A673 (cell line): Measurements from ENCODE around the gene SHROOM3. TPM values are rescaled to one million over a fixed set of nuclear protein-coding genes. Genes with fewer than 3 reads are reported as not detected.

Experiments used
- BruUV-seq: library from RNA; stranded (reverse); fragments of 400-500 nt; replicated peaks from 2 replicates; lab custom pipeline; 2021; lab: Mats Ljungman, UMichigan
- CTCF ChIA-PET: fragments of 300-600 bp; sonication (Branson Sonifier 250); formaldehyde crosslinking; loops from one replicate; lab custom pipeline; 2022; ENCODE audit warnings: antibody characterized with exemption; lab: Charles Lee
- POLR2A ChIA-PET: fragments of 300-600 bp; sonication (Branson Sonifier 250); formaldehyde crosslinking; loops from one replicate; lab custom pipeline; 2022; ENCODE audit warnings: antibody characterized with exemption; ENCODE audit not compliant: low non-redundant PET; lab: Charles Lee
- DNase-seq: peaks from one replicate; pipeline ENCODE4 v3.0.0-alpha.2; 2015; ENCODE audit warnings: low spot score
- H3K27ac ChIP-seq: fragments of 200-600 bp; sonication (generic); 2 replicates; pipeline ENCODE4 v1.5.1; 2016; ENCODE audit warnings: mixed run types, low read depth, mild to moderate bottlenecking, mixed read lengths, antibody characterized with exemption, low read length; ENCODE audit not compliant: poor library complexity, severe bottlenecking
- H3K27me3 ChIP-seq: fragments of 200-600 bp; sonication (generic); replicated peaks from 2 replicates; pipeline ENCODE4 v1.6.1; 2017; ENCODE audit warnings: mixed run types, low read depth, mild to moderate bottlenecking, mixed read lengths, antibody characterized with exemption, low read length; ENCODE audit not compliant: insufficient read depth, poor library complexity
- H3K36me3 ChIP-seq: fragments of 200-600 bp; sonication (generic); 2 replicates; pipeline ENCODE4 v1.6.1; 2016; ENCODE audit warnings: mixed run types, mild to moderate bottlenecking, mixed read lengths, antibody characterized with exemption, low read length; ENCODE audit not compliant: insufficient read depth, poor library complexity, severe bottlenecking
- H3K4me1 ChIP-seq: fragments of 200-600 bp; sonication (generic); 2 replicates; pipeline ENCODE4 v1.6.1; 2017; ENCODE audit warnings: mixed run types, mild to moderate bottlenecking, mixed read lengths, antibody characterized with exemption, low read length; ENCODE audit not compliant: insufficient read depth, poor library complexity, severe bottlenecking
- H3K4me3 ChIP-seq: fragments of 200-600 bp; sonication (generic); 2 replicates; pipeline ENCODE4 v1.5.1; 2016; ENCODE audit warnings: low read depth, mixed run types, mild to moderate bottlenecking, mixed read lengths, low read length; ENCODE audit not compliant: poor library complexity, severe bottlenecking
- H3K9me3 ChIP-seq: fragments of 200-600 bp; sonication (generic); 2 replicates; pipeline ENCODE4 v1.6.1; 2016; ENCODE audit warnings: mixed run types, low read depth, mild to moderate bottlenecking, mixed read lengths, antibody characterized with exemption, low read length; ENCODE audit not compliant: poor library complexity, severe bottlenecking
- EZH2 ChIP-seq: fragments of 200-600 bp; sonication (generic); IDR thresholded peaks from 2 replicates; pipeline ENCODE4 v1.6.1; 2017; ENCODE audit warnings: borderline replicate concordance, low read depth, mild to moderate bottlenecking, mixed read lengths, antibody characterized with exemption, low read length; ENCODE audit not compliant: poor library complexity, severe bottlenecking
- intact Hi-C: fragments of 100-400 bp; cut with micrococcal nuclease; formaldehyde crosslinking; loops from one replicate; pipeline ENCODE4 v1.10.0; 2022; ENCODE audit not compliant: unreplicated experiment
- total RNA-seq: library from RNA; stranded (reverse); gene quantifications from 2 replicates; pipeline ENCODE4 v1.2.3, GENCODE V29; 2021
- TF ChIP-seq, protein P1 (sequence below): fragments of 300-800, 200-600 bp; sonication (generic); conservative IDR thresholded peaks from 2 replicates; pipeline ENCODE4 v1.5.1; 2017; ENCODE audit warnings: low read depth, mild to moderate bottlenecking, antibody characterized with exemption, low read length, moderate library complexity, mixed read lengths

The SHROOM3 gene
- total RNA-seq, 1 experiment from 2014 or later: 9.3 TPM

GRCh38 chr4:76681996-76682395 lies 247.0 kb downstream of the SHROOM3 start:
- Histone ChIP-seq H3K4me3 (no peak overlapping the region), H3K27ac (no peak overlapping the region), H3K9me3 (no peaks in the 10 kb centered on the region), H3K36me3 (no peaks in the 10 kb centered on the region), H3K27me3 (no peaks in the 10 kb centered on the region), H3K4me1 (no peaks in the 10 kb centered on the region)
- no TSS peak for BruUV-seq
- ChIA-PET POLR2A (no interaction called here), CTCF (no interaction called here)
- intact Hi-C loops: no loop called here
- TF ChIP-seq, protein P1, sequence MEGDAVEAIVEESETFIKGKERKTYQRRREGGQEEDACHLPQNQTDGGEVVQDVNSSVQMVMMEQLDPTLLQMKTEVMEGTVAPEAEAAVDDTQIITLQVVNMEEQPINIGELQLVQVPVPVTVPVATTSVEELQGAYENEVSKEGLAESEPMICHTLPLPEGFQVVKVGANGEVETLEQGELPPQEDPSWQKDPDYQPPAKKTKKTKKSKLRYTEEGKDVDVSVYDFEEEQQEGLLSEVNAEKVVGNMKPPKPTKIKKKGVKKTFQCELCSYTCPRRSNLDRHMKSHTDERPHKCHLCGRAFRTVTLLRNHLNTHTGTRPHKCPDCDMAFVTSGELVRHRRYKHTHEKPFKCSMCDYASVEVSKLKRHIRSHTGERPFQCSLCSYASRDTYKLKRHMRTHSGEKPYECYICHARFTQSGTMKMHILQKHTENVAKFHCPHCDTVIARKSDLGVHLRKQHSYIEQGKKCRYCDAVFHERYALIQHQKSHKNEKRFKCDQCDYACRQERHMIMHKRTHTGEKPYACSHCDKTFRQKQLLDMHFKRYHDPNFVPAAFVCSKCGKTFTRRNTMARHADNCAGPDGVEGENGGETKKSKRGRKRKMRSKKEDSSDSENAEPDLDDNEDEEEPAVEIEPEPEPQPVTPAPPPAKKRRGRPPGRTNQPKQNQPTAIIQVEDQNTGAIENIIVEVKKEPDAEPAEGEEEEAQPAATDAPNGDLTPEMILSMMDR: no peak
- TF ChIP-seq EZH2: no peak
- DNase-seq: no peak

GRCh38 chr4:76683144-76683543 lies 248.1 kb downstream of the SHROOM3 start:
- Histone ChIP-seq H3K9me3 (no peaks in the 10 kb centered on the region), H3K4me3 (no peak overlapping the region), H3K36me3 (no peaks in the 10 kb centered on the region), H3K27ac (no peak overlapping the region), H3K27me3 (no peaks in the 10 kb centered on the region), H3K4me1 (no peaks in the 10 kb centered on the region)
- POLR2A ChIA-PET: no interaction called here
- BruUV-seq: no TSS peak
- DNase-seq: no peak
- CTCF ChIA-PET: no interaction called here
- TF ChIP-seq, protein P1: no peak
- TF ChIP-seq EZH2: no peak
- intact Hi-C loops: no loop called here

DNA sequence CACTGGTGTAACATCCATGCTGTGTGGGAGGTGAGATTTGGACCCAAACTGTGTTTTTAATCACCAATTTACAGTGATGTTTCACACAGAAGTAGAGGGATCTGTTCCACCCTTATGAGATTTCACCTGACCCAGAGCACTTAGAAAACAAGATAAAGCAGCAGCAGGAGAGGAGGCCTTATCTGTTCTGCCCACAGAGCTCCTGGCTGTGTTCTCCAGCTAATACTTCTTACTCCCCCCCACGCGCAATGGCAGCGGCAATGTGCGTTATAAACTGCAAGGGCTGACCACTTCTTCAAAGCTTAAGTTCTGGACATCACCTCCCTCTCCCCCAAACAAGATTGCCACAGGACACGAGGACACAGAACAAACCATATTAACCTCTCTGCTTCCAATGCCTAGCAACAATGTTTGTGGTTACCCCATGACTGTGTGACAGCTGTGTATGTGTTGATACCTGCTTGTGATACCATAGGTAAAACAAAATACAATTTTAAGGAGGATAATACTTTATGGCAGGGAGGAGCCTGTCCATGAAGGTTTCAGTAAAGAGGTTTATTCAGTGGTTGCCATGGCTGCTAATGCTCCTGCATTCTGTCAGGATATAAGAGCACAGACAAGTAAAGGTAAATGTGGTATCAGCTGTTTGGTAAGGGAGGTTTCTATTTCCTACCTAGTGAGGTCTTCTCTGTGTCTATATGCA lies 252.9 kb downstream of the SHROOM3 start:
- Histone ChIP-seq H3K27ac (no peak overlapping the region), H3K4me3 (no peak overlapping the region), H3K4me1 (no peaks in the 10 kb centered on the region), H3K27me3 (peaks cover 4% of the 10 kb centered on the region), H3K36me3 (no peaks in the 10 kb centered on the region), H3K9me3 (no peaks in the 10 kb centered on the region)
- no TSS peak for BruUV-seq
- DNase-seq: no peak
- intact Hi-C loops: no loop called here
- TF ChIP-seq EZH2: no peak
- TF ChIP-seq, protein P1: no peak
- ChIA-PET POLR2A (no interaction called here), CTCF (no interaction called here)
